Upper lobe of right lung (tissue), 1 donor: ENCODE measurements around the gene OVAAL. TPM values are rescaled to one million over a fixed set of nuclear protein-coding genes. Genes with fewer than 3 reads are reported as not detected.

Source experiments
- ATAC-seq: fragments of 200-7000 bp; cut with Tn5 transposase; one replicate; pipeline ENCODE4 v1.9.1; 2020; ENCODE audit warnings: mild to moderate bottlenecking, moderate library complexity
- DNase-seq: peaks from one replicate; pipeline ENCODE4 v3.0.0-alpha.2; 2020
- H3K27ac ChIP-seq: fragments of 200-600 bp; one replicate; pipeline ENCODE4 v1.8.0; 2022
- H3K27me3 ChIP-seq: fragments of 200-600 bp; one replicate; pipeline ENCODE4 v1.8.0; 2022; ENCODE audit warnings: mild to moderate bottlenecking
- H3K36me3 ChIP-seq: fragments of 200-600 bp; one replicate; pipeline ENCODE4 v1.8.0; 2022
- H3K4me1 ChIP-seq: fragments of 200-600 bp; one replicate; pipeline ENCODE4 v1.8.0; 2022
- H3K4me3 ChIP-seq: fragments of 200-600 bp; one replicate; pipeline ENCODE4 v1.8.0; 2022; ENCODE audit warnings: mild to moderate bottlenecking
- H3K9me3 ChIP-seq: fragments of 200-600 bp; one replicate; pipeline ENCODE4 v1.8.0; 2022
- intact Hi-C: fragments of 100-400 bp; cut with DNase I; formaldehyde crosslinking; loops from one replicate; pipeline ENCODE4 v1.11.0; 2022
- total RNA-seq: library from RNA; stranded (reverse); fragmentation: NEBNext Ultra II Directional; extraction: Animal tissue kit (Norgen Biotek cat#: 25700); gene quantifications from one replicate; pipeline ENCODE4 v1.2.1, GENCODE V29; 2021
- TF ChIP-seq, protein P1 (sequence below): fragments of 200-600 bp; IDR thresholded peaks from one replicate; pipeline ENCODE4 v1.8.0; 2022; ENCODE audit warnings: antibody characterized with exemption
- donor health status: DM: no; HTN: yes; CAD: no; lungs with severe emphysema.

Gene OVAAL
- total RNA-seq, 1 donor from 2014 or later, result not detected

DNA sequence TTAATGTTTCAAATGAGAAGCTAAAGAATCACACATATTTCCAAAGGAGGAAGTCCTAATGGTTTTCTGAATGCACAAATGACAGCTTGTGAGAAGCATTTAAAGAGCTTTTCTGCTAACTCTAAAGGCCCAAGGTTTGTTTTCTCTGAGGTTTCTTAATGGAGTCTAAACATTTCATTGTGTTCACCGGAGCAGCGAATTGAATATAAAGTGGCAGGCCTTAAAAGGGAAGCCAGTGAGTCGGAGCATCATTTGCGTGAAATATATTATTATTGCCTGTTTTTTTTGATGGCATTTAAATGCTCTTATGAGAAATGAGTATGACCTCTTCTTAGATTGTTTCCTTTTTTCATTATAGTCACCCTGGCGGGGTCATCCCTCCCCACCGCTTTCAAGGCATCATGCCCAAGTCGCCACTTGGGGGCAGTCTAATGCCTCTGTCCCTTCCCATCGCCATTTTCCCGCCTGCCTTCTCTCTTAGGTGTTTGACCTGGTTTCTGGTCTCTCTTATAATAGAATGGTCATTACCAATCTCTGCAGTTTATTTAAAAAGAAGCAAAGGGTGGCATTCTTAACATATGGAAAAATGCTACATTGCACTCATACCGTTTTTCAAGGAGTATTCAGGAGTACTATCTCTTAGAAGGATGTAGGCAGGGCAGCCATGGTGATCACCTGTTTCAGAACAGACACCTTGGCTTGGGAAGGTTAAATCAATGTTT is 25.3 kb upstream of the OVAAL start:
- TF ChIP-seq, protein P1, sequence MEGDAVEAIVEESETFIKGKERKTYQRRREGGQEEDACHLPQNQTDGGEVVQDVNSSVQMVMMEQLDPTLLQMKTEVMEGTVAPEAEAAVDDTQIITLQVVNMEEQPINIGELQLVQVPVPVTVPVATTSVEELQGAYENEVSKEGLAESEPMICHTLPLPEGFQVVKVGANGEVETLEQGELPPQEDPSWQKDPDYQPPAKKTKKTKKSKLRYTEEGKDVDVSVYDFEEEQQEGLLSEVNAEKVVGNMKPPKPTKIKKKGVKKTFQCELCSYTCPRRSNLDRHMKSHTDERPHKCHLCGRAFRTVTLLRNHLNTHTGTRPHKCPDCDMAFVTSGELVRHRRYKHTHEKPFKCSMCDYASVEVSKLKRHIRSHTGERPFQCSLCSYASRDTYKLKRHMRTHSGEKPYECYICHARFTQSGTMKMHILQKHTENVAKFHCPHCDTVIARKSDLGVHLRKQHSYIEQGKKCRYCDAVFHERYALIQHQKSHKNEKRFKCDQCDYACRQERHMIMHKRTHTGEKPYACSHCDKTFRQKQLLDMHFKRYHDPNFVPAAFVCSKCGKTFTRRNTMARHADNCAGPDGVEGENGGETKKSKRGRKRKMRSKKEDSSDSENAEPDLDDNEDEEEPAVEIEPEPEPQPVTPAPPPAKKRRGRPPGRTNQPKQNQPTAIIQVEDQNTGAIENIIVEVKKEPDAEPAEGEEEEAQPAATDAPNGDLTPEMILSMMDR, result peak; percentile 86
- H3K4me3 ChIP-seq, result no peak overlapping the region
- DNase-seq (peak; percentile 77), ATAC-seq (peak; percentile 84)
- H3K36me3 ChIP-seq, result no peaks in the 10 kb centered on the region
- H3K27me3 ChIP-seq, result no peaks in the 10 kb centered on the region
- no peak overlapping the region for H3K27ac ChIP-seq
- no peaks in the 10 kb centered on the region for H3K9me3 ChIP-seq
- intact Hi-C loops, result no loop called here
- peaks cover 22% of the 10 kb centered on the region for H3K4me1 ChIP-seq

DNA sequence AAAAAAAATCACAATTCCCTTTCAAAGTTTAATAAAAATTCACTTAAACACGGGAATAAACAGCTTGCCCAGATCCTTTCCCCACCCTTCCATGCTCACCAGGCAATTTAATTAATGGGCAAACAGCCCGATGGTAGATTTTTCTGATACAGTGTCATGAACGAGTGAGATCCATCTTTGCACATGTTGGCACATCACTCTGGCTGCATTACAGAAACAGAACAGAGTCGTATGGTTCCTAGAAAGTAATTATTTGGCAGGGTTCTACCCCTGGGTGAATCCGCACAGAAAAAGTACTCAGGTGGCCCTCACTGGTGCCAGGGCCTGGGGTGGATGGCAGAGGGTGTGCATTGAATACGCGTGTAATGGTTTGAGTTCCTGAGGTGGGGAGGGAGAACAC is 24.6 kb upstream of the OVAAL start:
- H3K27me3 ChIP-seq, result no peaks in the 10 kb centered on the region
- no peak for ATAC-seq
- H3K4me1 ChIP-seq, result peaks cover 22% of the 10 kb centered on the region
- TF ChIP-seq, protein P1, result no peak
- no peak overlapping the region for H3K27ac ChIP-seq
- H3K4me3 ChIP-seq, result no peak overlapping the region
- no peak for DNase-seq
- H3K9me3 ChIP-seq, result no peaks in the 10 kb centered on the region
- H3K36me3 ChIP-seq, result no peaks in the 10 kb centered on the region
- intact Hi-C loops, result no loop called here

DNA sequence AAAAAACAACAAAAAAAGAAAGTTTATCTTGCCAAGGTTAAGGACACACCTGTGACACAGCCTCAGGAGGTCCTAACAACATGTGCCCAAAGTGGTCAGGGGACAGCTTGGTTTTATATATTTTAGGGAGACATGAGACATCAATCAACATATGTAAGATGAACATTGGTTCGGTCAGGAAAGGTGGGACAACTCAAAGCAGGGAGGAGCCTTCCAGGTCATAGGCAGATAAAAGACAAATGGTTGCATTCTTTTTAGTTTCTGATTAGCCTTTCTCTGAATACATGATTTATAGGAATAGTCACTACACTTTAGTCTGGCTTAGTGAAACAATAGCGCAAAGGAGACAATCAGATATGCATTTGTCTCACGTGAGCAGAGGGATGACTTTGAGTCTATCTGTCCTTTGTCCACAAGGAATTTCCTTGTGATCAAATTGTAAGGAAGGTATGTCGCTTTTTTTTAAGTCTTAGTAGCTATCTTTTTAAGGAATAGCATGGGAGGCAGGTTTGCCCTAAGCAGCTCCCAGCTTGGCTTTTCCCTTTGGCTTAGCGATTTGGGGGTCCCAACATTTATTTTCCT is 23.3 kb upstream of the OVAAL start:
- H3K9me3 ChIP-seq, result no peaks in the 10 kb centered on the region
- ATAC-seq (no peak), DNase-seq (no peak)
- no peaks in the 10 kb centered on the region for H3K27me3 ChIP-seq
- H3K4me3 ChIP-seq, result no peak overlapping the region
- no peak overlapping the region for H3K27ac ChIP-seq
- H3K36me3 ChIP-seq, result no peaks in the 10 kb centered on the region
- TF ChIP-seq, protein P1, result no peak
- intact Hi-C loops, result no loop called here
- H3K4me1 ChIP-seq, result peaks cover 10% of the 10 kb centered on the region

DNA sequence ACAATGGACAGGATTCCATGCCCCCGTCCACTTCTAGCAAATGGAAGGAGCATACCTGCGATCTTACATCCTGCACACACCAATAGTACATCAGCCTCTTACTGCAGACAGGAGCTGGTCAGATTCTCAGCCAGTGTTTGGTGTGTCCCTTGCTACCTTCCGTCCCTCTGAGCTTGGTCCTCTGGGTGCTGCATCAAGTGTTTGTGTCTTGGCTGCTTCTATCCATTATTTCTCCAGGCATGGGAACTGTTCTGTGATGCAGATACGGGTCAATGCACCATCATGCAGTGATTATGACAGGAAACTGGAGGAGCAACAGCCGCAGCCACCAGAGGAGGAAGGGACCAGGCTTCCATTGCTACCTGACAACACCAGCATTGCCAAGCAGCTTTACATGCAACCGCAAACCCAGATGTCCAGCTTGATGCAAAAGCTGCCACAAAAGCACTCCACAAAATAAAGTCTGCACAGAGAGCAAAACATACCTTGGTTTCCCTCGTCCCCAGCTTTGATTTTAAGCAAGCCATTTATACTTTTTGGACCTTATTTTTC is 21.9 kb upstream of the OVAAL start:
- TF ChIP-seq, protein P1, result no peak
- no peak overlapping the region for H3K27ac ChIP-seq
- H3K4me1 ChIP-seq, result peaks cover 10% of the 10 kb centered on the region
- DNase-seq, result no peak
- H3K36me3 ChIP-seq, result no peaks in the 10 kb centered on the region
- no peak for ATAC-seq
- H3K4me3 ChIP-seq, result no peak overlapping the region
- H3K27me3 ChIP-seq, result no peaks in the 10 kb centered on the region
- intact Hi-C loops, result no loop called here
- no peaks in the 10 kb centered on the region for H3K9me3 ChIP-seq

DNA sequence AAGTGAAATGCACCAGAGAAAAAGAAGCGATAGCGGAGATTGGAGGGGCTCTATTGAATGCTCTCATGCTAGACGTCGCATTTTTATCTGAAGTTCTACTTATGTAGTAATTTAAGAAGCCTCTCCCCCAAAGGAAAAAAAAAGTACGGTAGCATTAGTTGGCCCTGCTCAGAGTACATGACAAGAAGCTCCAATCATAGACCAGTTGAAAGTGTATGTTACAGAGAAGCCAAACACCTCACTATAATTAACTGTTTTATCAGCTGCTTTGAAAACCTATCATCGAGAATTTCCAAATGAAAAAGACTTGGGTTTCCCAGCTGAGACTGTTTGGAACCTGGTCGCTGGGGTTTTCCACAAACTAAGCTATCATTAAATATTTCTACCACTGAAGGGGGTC is 19.6 kb upstream of the OVAAL start:
- no peak for ATAC-seq
- DNase-seq, result no peak
- no peak overlapping the region for H3K27ac ChIP-seq
- H3K27me3 ChIP-seq, result no peaks in the 10 kb centered on the region
- intact Hi-C loops, result no loop called here
- H3K36me3 ChIP-seq, result no peaks in the 10 kb centered on the region
- no peaks in the 10 kb centered on the region for H3K9me3 ChIP-seq
- no peak overlapping the region for H3K4me3 ChIP-seq
- TF ChIP-seq, protein P1, result no peak
- H3K4me1 ChIP-seq, result peaks cover 4% of the 10 kb centered on the region
